Upper lobe of left lung (tissue), 4 donors: ENCODE data around the gene ZNF746.

Experiments used
- EP300 ChIP-seq, 4 donors: sonication (generic); formaldehyde crosslinking; IDR thresholded peaks; one replicate each; pipeline ENCODE4 v1.5.1; 2017; ENCODE audit warnings: antibody characterized with exemption in 4 of 4, control low read depth in 2 of 4
- POLR2A ChIP-seq, 4 donors: fragments of 450-650 bp; IDR thresholded peaks; one replicate each; pipeline ENCODE4 v1.5.1; 2016 to 2017; ENCODE audit warnings: antibody characterized with exemption in 4 of 4, mild to moderate bottlenecking in 2 of 4
- POLR2AphosphoS5 ChIP-seq, 2 donors: sonication (generic); formaldehyde crosslinking; IDR thresholded peaks; one replicate each; pipeline ENCODE4 v1.5.1; 2017; ENCODE audit warnings: antibody characterized with exemption in 2 of 2
- TF ChIP-seq, protein P1 (sequence below), 6 experiments: fragments of 450-650 bp in 4 of 6; fragments of 200-600 bp in 2 of 6; sonication (generic) in 2 of 6; IDR thresholded peaks; one replicate each; pipeline ENCODE4 v1.5.1; 2016 to 2019; ENCODE audit warnings: antibody characterized with exemption in 6 of 6

DNA sequence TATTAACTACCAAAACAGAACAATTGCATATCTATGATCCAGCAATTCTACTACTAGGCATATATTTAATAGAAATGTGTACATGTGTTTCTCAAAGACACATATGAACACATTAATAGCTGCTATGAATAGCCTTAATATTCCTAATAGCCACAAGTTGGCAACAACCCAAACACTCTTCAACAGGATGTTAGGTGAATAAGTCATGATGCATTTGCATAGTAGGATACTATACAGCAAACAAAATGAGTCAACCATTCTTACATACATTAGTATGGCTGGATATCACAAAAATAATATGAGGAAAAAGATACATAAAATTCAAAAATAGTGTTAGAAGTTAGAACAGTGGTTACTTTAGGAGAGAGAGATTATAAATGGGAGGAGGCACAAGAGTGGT lies 26.8 kb upstream of the ZNF746 start:
- TF ChIP-seq, protein P1, sequence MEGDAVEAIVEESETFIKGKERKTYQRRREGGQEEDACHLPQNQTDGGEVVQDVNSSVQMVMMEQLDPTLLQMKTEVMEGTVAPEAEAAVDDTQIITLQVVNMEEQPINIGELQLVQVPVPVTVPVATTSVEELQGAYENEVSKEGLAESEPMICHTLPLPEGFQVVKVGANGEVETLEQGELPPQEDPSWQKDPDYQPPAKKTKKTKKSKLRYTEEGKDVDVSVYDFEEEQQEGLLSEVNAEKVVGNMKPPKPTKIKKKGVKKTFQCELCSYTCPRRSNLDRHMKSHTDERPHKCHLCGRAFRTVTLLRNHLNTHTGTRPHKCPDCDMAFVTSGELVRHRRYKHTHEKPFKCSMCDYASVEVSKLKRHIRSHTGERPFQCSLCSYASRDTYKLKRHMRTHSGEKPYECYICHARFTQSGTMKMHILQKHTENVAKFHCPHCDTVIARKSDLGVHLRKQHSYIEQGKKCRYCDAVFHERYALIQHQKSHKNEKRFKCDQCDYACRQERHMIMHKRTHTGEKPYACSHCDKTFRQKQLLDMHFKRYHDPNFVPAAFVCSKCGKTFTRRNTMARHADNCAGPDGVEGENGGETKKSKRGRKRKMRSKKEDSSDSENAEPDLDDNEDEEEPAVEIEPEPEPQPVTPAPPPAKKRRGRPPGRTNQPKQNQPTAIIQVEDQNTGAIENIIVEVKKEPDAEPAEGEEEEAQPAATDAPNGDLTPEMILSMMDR (IDR thresholded peaks at IDR 0.05), result no peak
- TF ChIP-seq POLR2A (IDR thresholded peaks at IDR 0.05) (no peak), POLR2AphosphoS5 (IDR thresholded peaks at IDR 0.05) (no peak), EP300 (IDR thresholded peaks at IDR 0.05) (no peak)
